AG20443 (cell line): ENCODE measurements around the gene ANGPTL8.
A peak's percentile ranks its signal among the peaks of the same experiment; 100 is the strongest.

Source experiments
- DNase-seq: peaks from one replicate; pipeline ENCODE4 v3.0.0; 2012; ENCODE audit warnings: low spot score, mixed read lengths

ANGPTL8 gene

DNA sequence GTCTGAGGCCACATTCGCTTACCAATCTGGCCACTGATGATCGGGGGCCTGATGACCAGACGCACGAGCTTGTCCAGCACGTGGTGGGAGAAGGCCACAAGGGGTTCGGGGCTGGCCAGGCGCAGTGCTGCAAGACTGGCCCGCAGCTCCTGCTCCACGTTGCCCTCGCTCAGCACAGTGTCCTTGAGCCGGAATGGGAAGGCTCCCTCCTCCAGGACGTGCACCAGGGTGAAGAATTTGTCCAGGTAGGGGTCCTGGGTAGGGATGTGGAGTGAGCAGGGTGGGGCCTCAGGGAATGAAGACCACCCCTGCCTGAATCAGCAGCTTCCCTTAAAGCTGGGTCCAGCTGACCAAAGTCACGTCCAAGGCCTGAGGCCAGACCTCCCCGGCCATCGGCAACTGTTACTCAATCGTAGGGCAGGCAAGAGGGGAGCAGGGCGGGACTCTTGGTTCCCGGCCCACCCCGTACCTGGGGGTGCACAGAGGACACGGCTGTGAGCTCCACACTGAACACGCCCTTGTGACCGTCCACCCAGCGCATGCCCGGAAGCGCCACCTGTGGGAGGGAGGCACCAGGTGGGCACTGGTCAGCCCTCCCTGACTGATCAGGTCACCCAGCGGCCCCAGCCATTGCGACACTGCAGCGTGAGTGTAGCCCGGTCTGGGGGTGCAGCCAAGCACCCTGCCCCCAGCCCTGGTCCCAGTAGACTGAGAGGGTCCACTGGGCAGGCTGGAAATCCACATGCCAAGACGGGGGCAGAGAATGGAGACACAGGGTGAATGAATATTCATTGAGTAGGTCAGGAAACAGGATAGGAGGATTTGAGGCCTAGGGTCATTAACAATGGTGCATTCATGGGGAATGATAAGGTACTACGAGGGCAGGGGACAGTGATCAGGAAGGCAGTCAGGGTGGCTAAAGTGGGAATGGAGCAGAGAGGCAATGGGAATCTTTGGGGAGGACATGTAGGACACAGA lies 2.8 kb upstream of the ANGPTL8 start:
- no peak for DNase-seq

DNA sequence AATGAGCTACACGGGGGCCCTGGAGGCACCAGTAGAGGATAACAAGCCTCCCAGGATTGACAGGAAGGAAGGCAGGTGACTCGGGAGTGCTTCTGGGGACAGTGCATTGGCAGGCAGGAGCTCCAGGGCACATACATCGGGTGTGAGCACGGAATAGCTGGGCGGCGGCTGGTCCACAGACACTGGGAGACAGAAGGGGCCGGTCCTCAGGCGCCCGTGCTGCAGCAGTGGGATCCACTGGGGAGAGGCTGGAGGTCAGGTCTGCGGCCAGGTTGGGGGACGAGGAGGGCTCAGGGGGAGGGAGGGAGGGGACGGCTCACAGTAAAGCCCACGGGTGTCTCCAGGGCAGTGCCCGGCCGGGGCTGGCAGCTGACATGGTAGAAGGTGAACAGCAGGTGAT lies 2.1 kb upstream of the ANGPTL8 start:
- no peak for DNase-seq

DNA sequence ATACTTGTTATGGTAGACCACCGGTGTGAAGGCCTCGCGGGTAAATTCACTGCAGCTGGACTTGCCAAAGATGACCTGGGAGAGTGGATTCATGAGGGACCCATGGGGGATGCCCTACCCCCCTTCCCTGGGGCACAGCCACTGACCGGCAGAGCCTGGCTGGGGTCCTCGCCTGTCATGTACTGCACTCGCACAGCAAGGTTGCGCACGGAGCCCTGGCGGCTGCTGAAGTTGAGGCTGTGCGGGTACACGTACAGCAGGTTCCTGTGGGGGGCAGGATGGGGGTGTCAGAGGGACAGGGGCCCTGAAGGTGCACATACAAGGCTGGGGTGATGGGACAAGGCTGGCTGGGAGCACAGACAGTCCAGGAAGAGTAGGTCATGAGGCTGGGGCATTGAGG lies 1.4 kb upstream of the ANGPTL8 start:
- no peak for DNase-seq

DNA sequence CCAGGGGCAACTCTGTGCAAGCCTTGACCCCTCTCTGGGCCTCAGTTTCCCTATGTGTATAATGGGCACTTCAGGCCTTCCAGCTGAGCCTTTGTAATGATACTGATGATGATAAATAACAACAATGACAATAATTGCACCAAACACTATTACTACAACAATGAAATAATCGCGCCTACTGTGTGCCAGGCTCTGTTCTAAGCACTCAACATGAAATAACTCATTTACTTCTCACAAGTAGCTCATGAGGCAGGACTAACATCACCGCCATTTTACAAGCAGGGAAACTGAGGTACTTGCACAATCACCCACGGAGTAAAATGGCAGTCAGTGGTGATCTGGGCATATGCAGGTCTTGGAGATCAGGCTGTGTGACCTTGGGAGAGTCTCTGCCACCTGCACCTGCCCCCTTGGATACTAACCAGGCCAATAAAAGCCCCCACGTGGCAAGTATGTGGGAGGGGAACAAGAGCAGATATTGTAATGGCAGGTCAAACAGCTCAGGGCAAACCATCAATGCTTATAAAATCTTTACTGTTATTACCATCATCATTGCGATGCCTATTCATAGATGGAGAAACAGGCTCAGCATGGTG lies 540 bp upstream of the ANGPTL8 start:
- no peak for DNase-seq

DNA sequence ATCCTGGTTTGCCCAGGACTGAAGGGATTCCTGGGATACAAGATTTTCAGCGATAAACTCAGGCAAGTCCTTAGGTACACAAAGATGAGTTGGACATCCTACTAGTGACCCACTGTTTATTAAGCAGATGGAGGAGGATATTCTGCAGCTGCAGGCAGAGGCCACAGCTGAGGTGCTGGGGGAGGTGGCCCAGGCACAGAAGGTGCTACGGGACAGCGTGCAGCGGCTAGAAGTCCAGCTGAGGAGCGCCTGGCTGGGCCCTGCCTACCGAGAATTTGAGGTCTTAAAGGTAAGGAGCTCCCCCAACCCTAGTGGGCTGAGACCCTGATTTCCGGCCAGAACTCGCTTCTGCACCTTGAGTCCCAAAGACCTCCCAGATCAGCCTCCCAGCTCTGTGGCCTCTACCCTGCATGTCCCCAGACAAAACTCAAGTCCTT lies 607 bp downstream of the ANGPTL8 start:
- DNase-seq, result no peak

DNA sequence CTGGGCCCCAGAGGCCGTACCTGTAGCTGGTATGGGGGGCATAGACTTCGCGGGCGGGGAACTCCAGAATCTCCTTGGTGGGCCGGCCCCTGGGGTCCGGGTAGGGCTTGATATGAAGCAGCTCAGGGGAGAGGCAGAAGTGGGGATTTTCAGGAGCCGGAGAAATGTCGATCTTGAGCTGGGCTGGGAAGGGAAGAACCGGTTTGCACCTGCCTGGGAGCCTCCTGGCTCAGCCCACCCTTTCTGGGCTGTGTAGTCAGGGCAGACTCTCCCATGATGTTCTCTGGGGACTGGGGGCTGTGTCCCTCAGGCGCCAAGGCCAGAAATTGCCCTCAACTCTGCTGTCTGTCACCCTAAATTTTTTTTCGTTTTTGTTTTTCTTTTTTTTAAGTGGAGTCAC lies 2.6 kb downstream of the ANGPTL8 start:
- no peak for DNase-seq

DNA sequence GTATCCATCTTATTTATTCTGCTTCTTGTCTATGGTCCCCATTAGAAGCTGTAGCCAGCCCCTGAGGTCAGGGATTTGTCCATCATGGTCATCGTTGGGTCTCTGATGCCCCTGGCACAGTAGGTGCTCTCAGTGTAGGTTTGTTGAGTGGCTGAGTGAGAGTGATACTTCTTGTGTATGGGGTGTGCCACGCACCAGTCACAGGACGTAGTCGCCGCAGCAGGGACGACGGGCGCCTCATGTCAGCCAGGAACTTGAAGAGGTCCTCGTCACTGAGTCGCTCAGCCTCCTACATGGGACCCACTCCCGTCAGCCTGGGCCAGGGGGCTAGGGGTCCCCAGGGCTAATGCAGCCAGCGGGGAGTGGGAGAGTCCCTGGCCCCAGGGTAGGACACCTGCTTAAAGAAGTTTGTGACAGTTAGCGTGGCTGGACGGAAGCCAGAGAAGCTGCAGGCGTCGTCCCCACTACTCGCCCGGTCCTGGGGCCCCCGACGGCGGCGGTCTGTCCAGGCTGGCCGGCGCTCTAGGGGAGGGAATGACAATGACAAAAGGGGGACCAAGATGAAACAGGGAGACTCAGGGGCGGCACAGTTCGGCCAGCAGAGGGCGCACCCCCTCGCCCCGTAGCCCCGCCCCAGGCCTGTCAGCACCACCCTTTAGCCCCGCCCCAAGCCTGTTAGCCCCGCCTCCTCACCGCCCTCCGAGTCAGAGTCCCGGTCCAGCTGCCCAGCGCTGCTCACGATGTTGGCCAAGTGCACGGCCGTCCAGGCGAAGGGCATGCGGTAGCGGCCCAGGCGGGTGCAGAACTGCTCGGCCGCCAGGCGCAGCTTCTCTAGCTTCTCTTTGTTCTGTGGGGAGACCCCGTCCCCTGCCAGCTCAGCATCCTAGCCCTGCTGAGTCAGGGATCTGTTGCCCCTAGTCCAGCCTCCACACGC lies 3.7 kb downstream of the ANGPTL8 start:
- DNase-seq, result peak; percentile 100

DNA sequence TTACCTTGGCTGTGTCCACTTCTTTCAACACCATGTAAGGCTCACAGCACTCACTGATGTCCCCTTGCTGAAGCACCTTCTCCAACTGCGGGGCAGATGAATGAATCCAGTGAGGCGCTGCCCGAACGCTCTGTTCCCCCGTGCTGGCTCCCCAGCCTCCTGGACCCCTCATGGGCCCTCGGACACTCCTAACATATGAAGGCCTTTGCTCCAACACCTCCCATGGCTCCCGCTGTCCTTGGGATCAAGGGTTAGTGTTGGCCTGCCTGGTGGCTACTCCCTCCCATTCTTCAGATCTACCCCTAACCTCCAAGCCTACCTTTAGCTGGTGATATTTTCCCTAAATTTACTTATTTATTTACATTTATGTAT lies 4.4 kb downstream of the ANGPTL8 start:
- no peak for DNase-seq

DNA sequence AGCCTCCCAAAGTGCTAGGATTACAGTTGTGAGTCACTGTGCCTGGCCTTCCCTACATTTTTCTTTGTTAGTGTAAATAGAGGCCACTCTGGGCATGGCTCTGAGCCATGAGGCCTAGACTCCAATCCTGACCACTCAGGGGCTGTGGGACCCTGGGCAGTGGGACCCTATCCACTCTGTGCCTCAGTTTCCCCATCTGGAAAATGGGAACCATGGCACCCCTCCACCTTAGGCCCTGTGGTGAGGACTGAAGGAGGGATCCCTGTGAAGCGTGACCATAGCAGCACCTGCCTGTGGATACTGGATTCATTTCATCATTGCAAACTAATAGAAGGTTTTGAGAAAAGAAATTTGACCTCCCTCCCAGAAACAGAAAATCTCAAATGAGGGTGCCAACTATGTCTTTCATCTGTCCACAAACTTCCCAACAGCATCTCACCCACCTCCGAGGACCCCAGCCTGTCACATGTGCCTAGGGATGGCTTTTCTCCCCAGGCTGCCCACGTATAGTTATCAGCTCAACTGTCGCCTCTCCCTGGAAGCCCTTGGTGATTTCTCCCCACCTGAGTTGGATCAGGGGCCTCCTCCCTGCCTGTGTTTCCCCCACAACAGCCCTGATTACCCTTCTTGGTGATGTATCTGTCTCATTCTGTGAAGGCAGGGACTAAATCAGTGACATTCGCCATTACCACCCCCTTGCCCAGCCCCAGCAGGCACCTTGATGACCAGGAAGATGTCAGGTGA lies 5.6 kb downstream of the ANGPTL8 start:
- no peak for DNase-seq

DNA sequence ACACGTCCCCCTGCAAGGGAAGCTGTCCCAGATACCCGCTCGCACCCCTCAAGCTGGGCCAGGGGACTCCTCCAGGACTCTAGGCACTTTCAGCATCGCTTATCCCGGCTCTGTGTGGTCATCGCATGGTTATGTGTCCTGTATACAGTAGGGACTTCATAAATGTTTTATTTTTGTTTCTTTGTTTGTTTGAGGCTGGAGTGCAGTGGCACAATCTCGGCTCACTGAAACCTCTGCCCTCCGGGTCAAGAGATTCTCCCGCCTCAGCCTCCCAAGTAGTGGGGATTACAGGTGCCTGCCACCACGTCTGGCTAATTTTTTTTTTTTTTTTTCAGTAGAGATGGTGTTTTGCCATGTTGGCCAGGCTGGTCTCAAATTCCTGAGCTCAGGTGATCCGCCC lies 7.5 kb downstream of the ANGPTL8 start:
- DNase-seq, result no peak

DNA sequence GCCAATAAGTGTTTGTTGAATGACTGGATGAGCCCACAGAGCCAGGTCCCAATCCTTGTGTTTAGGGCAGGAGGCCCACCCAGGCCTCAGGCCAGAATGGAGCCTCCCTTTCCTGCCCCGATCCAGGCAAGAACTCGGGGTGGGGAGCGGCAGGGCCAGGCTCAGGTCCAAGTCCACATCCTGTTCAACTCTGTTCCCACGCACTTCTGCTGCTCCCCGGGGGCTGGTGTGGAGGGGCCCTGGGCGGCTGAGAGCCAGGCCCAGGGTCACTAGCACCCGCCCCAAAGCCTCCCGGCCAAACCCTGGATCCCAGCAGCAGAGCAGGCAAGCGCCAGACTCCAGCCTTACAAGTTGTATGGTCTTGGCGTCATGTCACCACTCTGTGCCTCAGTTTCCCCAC lies 8.0 kb downstream of the ANGPTL8 start:
- no peak for DNase-seq

DNA sequence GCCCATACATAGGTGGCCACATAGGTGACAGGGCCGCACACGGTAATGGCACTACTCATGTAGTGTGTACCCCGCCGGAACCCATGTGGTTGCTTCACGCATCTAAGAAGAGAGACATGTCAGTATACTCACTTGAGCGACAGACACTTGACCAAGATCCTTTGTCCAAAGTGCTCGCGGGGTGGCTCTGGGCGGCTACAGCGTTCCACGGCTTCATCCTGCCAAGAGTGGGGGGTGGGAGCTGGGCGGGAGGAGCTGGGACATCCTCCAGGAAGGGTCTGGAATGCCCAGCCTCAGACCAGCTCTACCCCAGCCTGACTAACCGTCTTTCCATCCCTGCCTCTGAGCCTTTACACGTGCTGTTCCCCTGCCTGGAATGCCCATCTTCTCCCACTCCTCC lies 8.5 kb downstream of the ANGPTL8 start:
- no peak for DNase-seq

DNA sequence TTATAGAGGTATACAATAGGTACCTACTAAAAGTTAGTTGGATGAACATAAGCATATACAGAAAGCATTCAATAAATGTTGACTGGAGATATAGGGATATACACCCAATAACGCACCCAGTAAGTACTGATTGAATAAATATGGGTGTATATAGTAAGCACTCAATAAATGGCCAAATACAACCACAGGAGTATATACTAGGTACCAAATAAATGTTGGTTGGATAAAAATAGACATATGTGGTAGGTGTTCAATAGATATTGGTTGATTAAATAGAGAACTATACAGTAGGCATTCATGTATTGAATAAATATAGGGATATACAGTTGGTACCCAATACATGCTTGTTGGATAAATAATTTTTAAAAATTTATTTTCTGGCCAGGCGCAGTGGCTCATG lies 9.4 kb downstream of the ANGPTL8 start:
- DNase-seq, result no peak

DNA sequence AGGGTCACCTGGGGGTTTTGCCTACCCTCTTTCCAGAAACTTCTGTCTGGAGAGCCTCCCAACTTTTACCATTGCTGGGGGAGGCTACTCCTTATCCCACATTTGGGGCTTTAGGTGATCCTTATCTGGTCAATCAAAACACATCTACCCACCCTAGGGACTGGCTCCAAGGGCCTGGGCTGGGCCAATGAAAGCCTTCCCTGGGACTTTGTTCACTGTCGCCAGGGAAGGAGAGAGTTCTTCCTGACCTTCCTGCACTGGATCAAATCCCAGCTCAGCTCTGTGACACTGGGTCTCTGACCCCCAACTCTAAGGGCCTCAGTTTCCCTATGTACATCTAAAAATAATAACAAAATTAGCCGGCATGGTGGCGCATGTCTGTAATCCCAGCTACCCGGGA lies 11.8 kb downstream of the ANGPTL8 start:
- DNase-seq, result no peak

DNA sequence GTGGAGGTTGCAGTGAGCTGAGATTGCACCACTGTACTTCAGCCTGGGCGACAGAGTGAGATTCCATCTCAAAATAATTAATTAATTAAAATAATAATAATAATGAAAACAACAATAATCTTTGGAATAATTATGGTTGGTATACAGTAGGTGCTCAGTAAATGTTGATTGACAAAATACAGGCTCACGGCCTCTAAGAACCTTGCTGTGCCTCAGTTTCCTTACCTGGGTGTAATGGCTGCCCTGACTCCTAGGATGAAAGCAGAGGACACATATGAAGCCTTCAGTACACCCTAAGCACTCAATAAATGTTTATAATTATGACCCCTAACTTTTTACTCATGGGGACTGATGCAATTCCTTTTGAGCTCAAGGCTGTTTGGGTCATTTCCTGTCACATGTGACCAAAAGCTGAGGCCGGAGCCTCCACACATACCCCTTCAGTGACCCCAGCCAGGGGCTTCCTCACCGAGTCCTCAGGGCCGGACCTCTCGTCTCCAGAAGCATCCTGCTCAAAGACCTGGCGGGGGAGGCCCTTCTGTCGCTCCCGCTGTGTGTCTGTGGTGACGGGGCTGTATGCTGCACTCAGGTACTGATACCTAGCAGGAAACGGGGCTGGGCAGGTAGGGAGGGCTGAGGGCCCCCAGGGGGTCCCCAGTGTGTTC lies 12.4 kb downstream of the ANGPTL8 start:
- no peak for DNase-seq

DNA sequence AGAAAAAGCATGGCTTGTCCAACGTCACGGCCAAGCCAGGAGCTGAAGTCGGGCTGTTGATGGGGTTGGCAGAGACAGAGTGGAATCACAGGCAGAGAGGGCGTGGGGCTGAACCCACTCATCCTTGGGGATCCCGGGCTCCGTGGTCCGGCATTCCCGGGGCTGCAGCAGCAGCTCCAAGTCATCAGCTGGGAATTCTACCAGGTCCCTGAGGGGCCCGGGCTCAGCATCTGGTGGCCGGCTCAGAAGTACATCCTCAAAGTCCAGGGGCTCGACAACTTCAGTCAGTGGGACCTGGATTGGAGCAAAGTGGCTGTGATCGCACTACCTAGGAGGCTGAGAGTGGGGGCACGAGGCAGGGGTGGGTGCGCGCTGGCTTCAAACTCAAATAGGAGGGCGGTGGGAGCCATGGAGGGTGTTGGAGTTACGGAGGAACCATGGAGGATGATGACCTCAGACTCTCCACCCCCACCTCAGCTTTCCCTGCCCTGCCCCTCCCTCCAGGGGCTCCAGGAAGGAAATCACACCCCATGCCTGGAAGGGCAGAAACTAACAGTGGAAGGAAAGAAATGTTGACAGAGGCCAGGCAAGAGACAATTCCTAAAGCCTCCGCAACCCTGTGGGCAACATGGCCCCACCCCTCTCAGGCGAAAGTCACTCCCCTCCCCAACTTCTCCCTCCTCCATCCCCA lies 13.4 kb downstream of the ANGPTL8 start:
- no peak for DNase-seq

DNA sequence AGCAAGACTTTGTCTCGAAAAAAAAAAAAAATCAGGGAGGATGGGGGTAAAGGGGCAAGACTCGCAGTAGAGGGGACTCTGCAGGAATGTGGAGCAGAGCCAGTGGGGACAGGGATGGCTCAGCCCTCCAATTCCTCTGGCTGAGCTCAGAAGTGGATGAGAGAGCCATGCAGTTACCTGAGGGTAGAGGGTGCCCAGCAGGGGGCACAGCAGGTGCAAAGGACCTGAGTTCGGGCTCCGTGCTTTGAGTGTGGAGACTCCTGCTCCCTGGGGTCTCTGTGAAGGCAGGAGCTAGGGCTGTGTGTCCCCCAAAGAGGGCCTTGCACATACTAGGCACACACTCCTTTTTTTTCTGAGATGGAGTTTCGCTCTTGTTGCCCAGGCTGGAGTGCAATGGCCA lies 15.2 kb downstream of the ANGPTL8 start:
- no peak for DNase-seq

DNA sequence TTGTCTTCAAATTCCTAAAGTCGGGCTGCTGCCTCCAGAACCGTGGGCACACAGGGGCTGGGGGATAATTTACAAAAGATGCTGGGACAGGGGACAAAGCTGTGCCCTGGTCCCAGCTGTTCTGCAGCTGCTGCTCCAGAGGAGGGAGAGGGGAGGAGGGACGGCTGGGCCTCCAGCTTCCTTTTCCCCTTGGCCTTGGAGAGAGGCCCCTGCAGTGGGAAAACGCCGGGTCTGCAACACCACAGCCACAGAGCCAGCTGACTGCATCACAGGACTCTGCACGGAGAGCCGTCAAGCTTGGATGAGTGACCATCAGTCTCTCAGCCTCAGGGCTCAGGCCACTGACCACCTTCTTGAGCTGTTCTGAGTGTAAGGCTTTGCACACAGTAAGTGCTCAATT lies 16.8 kb downstream of the ANGPTL8 start:
- no peak for DNase-seq

DNA sequence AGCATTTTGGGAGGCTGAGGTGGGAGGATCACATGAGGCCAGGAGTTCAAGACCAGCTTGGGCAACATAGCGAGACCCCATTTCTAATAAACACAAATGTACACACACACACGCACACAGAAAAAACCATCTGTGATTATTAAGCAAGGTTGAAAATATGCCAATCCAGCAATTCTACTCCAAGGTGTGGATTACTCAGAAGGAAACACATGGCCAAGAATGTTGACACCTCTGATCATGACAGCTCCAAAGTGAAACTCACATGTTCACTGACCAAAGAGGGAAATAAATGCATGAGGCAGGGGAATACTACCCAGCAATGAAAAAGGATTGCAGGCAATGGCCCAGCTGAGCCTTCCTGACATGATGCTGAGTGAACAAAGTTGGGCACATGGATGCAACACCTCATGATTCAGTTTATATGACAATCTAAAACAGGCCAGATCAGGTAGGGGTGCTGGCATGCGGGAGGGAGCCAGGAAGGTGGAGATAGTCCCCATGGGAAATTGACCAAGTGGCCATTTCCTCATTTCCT lies 18.5 kb downstream of the ANGPTL8 start:
- DNase-seq, result no peak

DNA sequence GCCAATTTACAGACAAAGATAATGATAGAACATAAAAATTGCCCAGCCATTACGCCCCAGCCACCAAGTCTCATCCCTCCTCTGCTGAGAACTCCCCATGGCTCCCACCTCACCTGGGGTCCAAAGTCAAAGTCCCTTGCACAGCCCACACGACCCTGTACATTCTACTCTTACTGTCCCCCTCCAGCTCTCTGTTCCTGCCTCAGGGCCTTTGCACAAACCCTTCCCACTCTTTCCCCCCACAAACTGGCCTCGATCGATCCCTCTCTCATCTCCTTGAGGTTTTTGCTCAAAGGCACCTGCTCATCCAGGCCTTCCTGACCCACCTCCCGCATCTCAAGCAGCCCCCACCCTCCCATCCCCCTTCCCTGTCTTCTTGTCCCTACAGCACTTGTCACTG lies 21.6 kb downstream of the ANGPTL8 start:
- DNase-seq, result no peak
